GM12878 (cell line): ENCODE data around the gene GFAP. TPM values are rescaled to one million over a fixed set of nuclear protein-coding genes. Genes with fewer than 3 reads are reported as not detected.

Experiments used
- ATAC-seq: fragments of 200-7000 bp; cut with Tn5 transposase; 3 replicates; pipeline ENCODE4 v1.9.1; 2020; ENCODE audit warnings: mild to moderate bottlenecking, moderate library complexity
- BruUV-seq: library from RNA; stranded (reverse); fragments of 400-500 nt; replicated peaks from 2 replicates; lab custom pipeline; 2021; lab: Mats Ljungman, UMichigan
- CTCF ChIA-PET: fragments of 300-600 bp; sonication (Branson Sonifier 250); formaldehyde crosslinking; extraction: SDS; loops from one replicate; lab custom pipeline; 2021; ENCODE audit warnings: inconsistent platforms; lab: Yijun Ruan, JAX
- POLR2A ChIA-PET: fragments of 350-600 bp; formaldehyde crosslinking; extraction: SDS; loops from one replicate; lab custom pipeline; 2021; ENCODE audit warnings: inconsistent platforms; lab: Charles Lee
- RAD21 ChIA-PET: fragments of 300-600 bp; sonication (Branson Sonifier 250); formaldehyde crosslinking; loops from one replicate; lab custom pipeline; 2023; ENCODE audit warnings: antibody characterized with exemption; ENCODE audit not compliant: unreplicated experiment; lab: Charles Lee
- SMC1A ChIA-PET: fragments of 300-600 bp; sonication (Branson Sonifier 250); formaldehyde crosslinking; loops from one replicate; lab custom pipeline; 2023; ENCODE audit not compliant: unreplicated experiment, uncharacterized antibody; lab: Charles Lee
- DNase-seq: peaks from one replicate; pipeline ENCODE4 v3.0.0-alpha.2; 2011; ENCODE audit warnings: low read depth, low spot score
- FAIRE-seq: peaks from 3 replicates; lab custom pipeline; 2011; peaks lifted over from hg19 to GRCh38; lab: Jason Lieb, UNC
- H2AFZ ChIP-seq: 2 replicates; pipeline ENCODE4 v1.6.0; 2011; ENCODE audit warnings: low read depth, low read length, control low read depth; ENCODE audit not compliant: control insufficient read depth
- H3K27ac ChIP-seq: 2 replicates; pipeline ENCODE4 v1.5.1; 2011; ENCODE audit warnings: control low read depth; ENCODE audit not compliant: control insufficient read depth, insufficient read depth
- H3K27me3 ChIP-seq, 2 experiments: replicated peaks in 1 of 2; 2 replicates each; pipeline versions ENCODE4 v1.6.0 to v1.6.1; 2011; ENCODE audit warnings: low read length in 1 of 2; ENCODE audit not compliant: control insufficient read depth in 2 of 2, insufficient read depth in 2 of 2
- H3K36me3 ChIP-seq, 2 experiments: 2 replicates each; pipeline ENCODE4 v1.5.1; 2011; ENCODE audit warnings: low read length in 1 of 2; ENCODE audit not compliant: control insufficient read depth in 2 of 2, insufficient read depth in 2 of 2
- H3K4me1 ChIP-seq: 2 replicates; pipeline ENCODE4 v1.6.1; 2011; ENCODE audit warnings: mild to moderate bottlenecking, low read length, moderate library complexity, mixed read lengths; ENCODE audit not compliant: control insufficient read depth, insufficient read depth
- H3K4me2 ChIP-seq: 2 replicates; pipeline ENCODE4 v1.6.0; 2011; ENCODE audit warnings: control low read depth; ENCODE audit not compliant: control insufficient read depth, insufficient read depth
- H3K4me3 ChIP-seq: fragments of 200-600 bp; sonication (generic); 2 replicates; pipeline ENCODE4 v1.5.1; 2016
- H3K79me2 ChIP-seq: 2 replicates; pipeline ENCODE4 v1.6.0; 2011; ENCODE audit warnings: low read length; ENCODE audit not compliant: control insufficient read depth, insufficient read depth
- H3K9ac ChIP-seq: 2 replicates; pipeline ENCODE4 v1.8.0; 2011; ENCODE audit warnings: low read length, control low read depth, mixed read lengths; ENCODE audit not compliant: control insufficient read depth, insufficient read depth
- H3K9me3 ChIP-seq: replicated peaks from 3 replicates; pipeline ENCODE4 v1.5.1; 2011; ENCODE audit warnings: mild to moderate bottlenecking, low read length; ENCODE audit not compliant: control insufficient read depth, insufficient read depth
- H4K20me1 ChIP-seq: 2 replicates; pipeline ENCODE4 v1.6.0; 2011; ENCODE audit not compliant: control insufficient read depth, insufficient read depth
- ATF7 ChIP-seq: fragments of 450-650 bp; IDR thresholded peaks from 2 replicates; pipeline ENCODE4 v1.6.1; 2016; ENCODE audit warnings: low read depth, mild to moderate bottlenecking
- EED ChIP-seq: sonication (generic); IDR thresholded peaks from 2 replicates; pipeline ENCODE4 v1.6.1; 2016; ENCODE audit warnings: antibody characterized with exemption, low read depth
- EGR1 ChIP-seq, 2 experiments: IDR thresholded peaks; 1 replicate in 1 of 2; 2 replicates in 1 of 2; pipeline ENCODE4 v1.6.1; 2011 to 2012; ENCODE audit warnings: low read depth in 2 of 2, low read length in 2 of 2, borderline replicate concordance in 1 of 2, mild to moderate bottlenecking in 1 of 2, moderate library complexity in 1 of 2
- FOXK2 ChIP-seq: fragments of 450-650 bp; IDR thresholded peaks from 2 replicates; pipeline ENCODE4 v1.6.1; 2017; ENCODE audit warnings: mild to moderate bottlenecking, moderate library complexity
- IKZF1 ChIP-seq: fragments of 450-650 bp; conservative IDR thresholded peaks from 2 replicates; pipeline ENCODE4 v1.6.1; 2017; ENCODE audit warnings: antibody characterized with exemption, mild to moderate bottlenecking
- KDM1A ChIP-seq: fragments of 200-600 bp; sonication (generic); IDR thresholded peaks from 2 replicates; pipeline ENCODE4 v1.6.1; 2016; ENCODE audit warnings: borderline replicate concordance
- RAD21 ChIP-seq: IDR thresholded peaks from 2 replicates; pipeline ENCODE4 v1.6.1; 2011; ENCODE audit warnings: mild to moderate bottlenecking, low read depth, low read length, moderate library complexity; ENCODE audit not compliant: insufficient read depth
- RBBP5 ChIP-seq: fragments of 200-600 bp; sonication (generic); conservative IDR thresholded peaks from 2 replicates; pipeline ENCODE4 v1.6.1; 2016
- SREBF1 ChIP-seq: IDR thresholded peaks from 2 replicates; pipeline ENCODE4 v1.6.1; 2012; ENCODE audit warnings: mild to moderate bottlenecking, low read length
- SUZ12 ChIP-seq: fragments of 200-600 bp; sonication (generic); IDR thresholded peaks from one replicate; pipeline ENCODE4 v1.6.1; 2018; ENCODE audit warnings: antibody characterized with exemption, mild to moderate bottlenecking; ENCODE audit not compliant: unreplicated experiment
- TCF3 ChIP-seq: IDR thresholded peaks from 2 replicates; pipeline ENCODE4 v1.6.1; 2012; ENCODE audit warnings: low read depth, mild to moderate bottlenecking, low read length, borderline replicate concordance; ENCODE audit not compliant: insufficient read depth
- WRNIP1 ChIP-seq: IDR thresholded peaks from 2 replicates; pipeline ENCODE4 v1.6.1; 2011; ENCODE audit warnings: low read depth, low read length, improper control_type of control experiment, borderline replicate concordance
- WGBS: methylation state at CpG from one replicate; pipeline ENCODE4 v1.1.6; 2016; ENCODE audit warnings: low lambda C conversion rate; ENCODE audit not compliant: insufficient replicate concordance, insufficient coverage; ENCODE audit errors: missing lambda C conversion rate; 5-methylcytosine and 5-hydroxymethylcytosine counted together
- in situ Hi-C: fragments of 300-500 bp; cut with MboI; formaldehyde crosslinking; loops from 9 replicates; pipeline ENCODE4 v1.14.3; 2018; ENCODE audit warnings: mixed read lengths
- intact Hi-C: fragments of 100-400 bp; cut with micrococcal nuclease; formaldehyde crosslinking; loops from one replicate; pipeline ENCODE4 v1.14.2; 2022; ENCODE audit not compliant: unreplicated experiment
- polyA plus RNA-seq, 11 experiments: library from polyadenylated mRNA; depleted of rRNA in 4 of 11; unstranded in 6 of 11; stranded (reverse) in 5 of 11; fragments of >200 nt; fragmentation: Nextera tagmentation in 4 of 11; fragmentation: Illumina TruSeq in 1 of 11; extraction: Ambion mirVana in 4 of 11; extraction: Trizol in 1 of 11; gene quantifications; 1 replicate in 1 of 11; 2 replicates in 10 of 11; pipeline versions ENCODE4 v1.2.1 to v1.2.3, GENCODE V29; 2011 to 2016; ENCODE audit warnings: inconsistent platforms in 2 of 11, missing spikeins in 2 of 11, low read depth in 1 of 11
- total RNA-seq, 4 experiments: library from RNA; depleted of rRNA in 3 of 4; stranded (reverse); fragments of >200 nt in 3 of 4; fragmentation: Illumina TruSeq in 1 of 4; extraction: Trizol in 1 of 4; gene quantifications; 2 replicates each; pipeline versions ENCODE4 v1.2.1 to v1.2.3, GENCODE V29; 2013 to 2021
- TF ChIP-seq, protein P1 (sequence below): fragments of 450-650 bp; IDR thresholded peaks from 2 replicates; pipeline ENCODE4 v1.6.1; 2016; ENCODE audit warnings: mild to moderate bottlenecking
- TF ChIP-seq, protein P2 (sequence below): IDR thresholded peaks from 2 replicates; pipeline ENCODE4 v1.6.1; 2012; ENCODE audit warnings: low read depth, low read length, improper control_type of control experiment
- TF ChIP-seq, protein P3 (sequence below): fragments of 450-650 bp; conservative IDR thresholded peaks from 2 replicates; pipeline ENCODE4 v1.6.1; 2017; ENCODE audit warnings: mild to moderate bottlenecking, moderate library complexity

The GFAP gene
- total and polyA plus RNA-seq, 10 of the 15 experiments (the other 5 are each of a cell fraction or from before 2014, with no cell fraction given): 0.04 to 0.25 TPM; not detected in 8

DNA sequence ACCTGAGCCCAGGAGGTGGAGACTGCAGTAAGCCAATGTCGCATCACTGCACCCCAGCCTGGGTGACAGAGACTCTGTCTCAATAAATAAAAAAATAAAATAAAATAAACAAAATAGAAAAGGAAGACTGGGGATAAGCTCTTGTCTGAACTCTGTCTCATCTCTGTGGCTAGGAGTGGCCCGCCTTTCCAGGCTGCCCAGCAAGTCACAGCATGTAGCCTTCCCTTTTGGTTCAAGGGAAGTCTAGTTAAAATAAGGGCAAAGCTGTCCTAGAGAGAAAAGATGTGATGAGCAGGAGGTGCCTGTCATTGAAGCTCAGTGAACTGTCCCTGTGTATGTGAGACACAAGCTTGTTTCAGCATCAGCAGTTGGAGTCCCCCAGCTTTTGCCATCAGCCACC is 2.7 kb upstream of the GFAP start:
- SMC1A ChIA-PET: interaction anchor here (0.6 to 6.5 kb wide), 6 partner anchors 8 to 191 kb away, joined by 3 to 90 read pairs (median 3); no protein-coding TSS in a partner anchor
- 67% methylated on average over 2 of the region's 2 CpGs for WGBS
- Histone ChIP-seq H3K4me1 (peaks cover 12% of the 10 kb centered on the region), H3K9ac (no peak overlapping the region), H3K36me3 (no peaks in the 10 kb centered on the region), H3K4me2 (no peak overlapping the region), H3K9me3 (no peaks in the 10 kb centered on the region), H3K27me3 (peaks cover 0 to 3% of the 10 kb centered on the region in 2 experiments; a peak in 2 of 4 replicates), H3K79me2 (no peaks in the 10 kb centered on the region), H2AFZ (no peak overlapping the region), H4K20me1 (no peaks in the 10 kb centered on the region), H3K27ac (no peak overlapping the region), H3K4me3 (no peak overlapping the region)
- RAD21 ChIA-PET: interaction anchor here (1.1 to 4.6 kb wide), 3 partner anchors 15 to 217 kb away, joined by 3 to 82 read pairs (median 3); partner anchors contain the start of gene ACBD4
- BruUV-seq: no TSS peak
- FAIRE-seq: no peak
- in situ Hi-C loops (no loop called here), intact Hi-C loops (no loop called here)
- TF ChIP-seq, protein P1, sequence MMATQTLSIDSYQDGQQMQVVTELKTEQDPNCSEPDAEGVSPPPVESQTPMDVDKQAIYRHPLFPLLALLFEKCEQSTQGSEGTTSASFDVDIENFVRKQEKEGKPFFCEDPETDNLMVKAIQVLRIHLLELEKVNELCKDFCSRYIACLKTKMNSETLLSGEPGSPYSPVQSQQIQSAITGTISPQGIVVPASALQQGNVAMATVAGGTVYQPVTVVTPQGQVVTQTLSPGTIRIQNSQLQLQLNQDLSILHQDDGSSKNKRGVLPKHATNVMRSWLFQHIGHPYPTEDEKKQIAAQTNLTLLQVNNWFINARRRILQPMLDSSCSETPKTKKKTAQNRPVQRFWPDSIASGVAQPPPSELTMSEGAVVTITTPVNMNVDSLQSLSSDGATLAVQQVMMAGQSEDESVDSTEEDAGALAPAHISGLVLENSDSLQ: no peak
- no peak for TF ChIP-seq IKZF1
- no peak for TF ChIP-seq ATF7
- TF ChIP-seq SUZ12: no peak
- no peak for TF ChIP-seq EGR1 (IDR thresholded peaks at IDR 0.05; ENCODE audit: borderline replicate concordance in 1 of 2, low read depth in 2 of 2, low read length in 2 of 2)
- no peak for TF ChIP-seq WRNIP1
- no peak for TF ChIP-seq KDM1A
- TF ChIP-seq SREBF1: no peak
- no peak for TF ChIP-seq FOXK2
- TF ChIP-seq TCF3: no peak
- TF ChIP-seq, protein P2, sequence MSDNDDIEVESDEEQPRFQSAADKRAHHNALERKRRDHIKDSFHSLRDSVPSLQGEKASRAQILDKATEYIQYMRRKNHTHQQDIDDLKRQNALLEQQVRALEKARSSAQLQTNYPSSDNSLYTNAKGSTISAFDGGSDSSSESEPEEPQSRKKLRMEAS: no peak
- TF ChIP-seq RBBP5: no peak
- no peak for TF ChIP-seq EED
- TF ChIP-seq, protein P3, sequence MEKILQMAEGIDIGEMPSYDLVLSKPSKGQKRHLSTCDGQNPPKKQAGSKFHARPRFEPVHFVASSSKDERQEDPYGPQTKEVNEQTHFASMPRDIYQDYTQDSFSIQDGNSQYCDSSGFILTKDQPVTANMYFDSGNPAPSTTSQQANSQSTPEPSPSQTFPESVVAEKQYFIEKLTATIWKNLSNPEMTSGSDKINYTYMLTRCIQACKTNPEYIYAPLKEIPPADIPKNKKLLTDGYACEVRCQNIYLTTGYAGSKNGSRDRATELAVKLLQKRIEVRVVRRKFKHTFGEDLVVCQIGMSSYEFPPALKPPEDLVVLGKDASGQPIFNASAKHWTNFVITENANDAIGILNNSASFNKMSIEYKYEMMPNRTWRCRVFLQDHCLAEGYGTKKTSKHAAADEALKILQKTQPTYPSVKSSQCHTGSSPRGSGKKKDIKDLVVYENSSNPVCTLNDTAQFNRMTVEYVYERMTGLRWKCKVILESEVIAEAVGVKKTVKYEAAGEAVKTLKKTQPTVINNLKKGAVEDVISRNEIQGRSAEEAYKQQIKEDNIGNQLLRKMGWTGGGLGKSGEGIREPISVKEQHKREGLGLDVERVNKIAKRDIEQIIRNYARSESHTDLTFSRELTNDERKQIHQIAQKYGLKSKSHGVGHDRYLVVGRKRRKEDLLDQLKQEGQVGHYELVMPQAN: no peak
- no peak for TF ChIP-seq RAD21
- DNase-seq: no peak
- ATAC-seq: no peak
- POLR2A ChIA-PET: interaction anchor here (0.9 kb wide), 1 partner anchor 17 kb away, joined by 4 read pairs; no protein-coding TSS in a partner anchor
- CTCF ChIA-PET: interaction anchor here (1.0 to 6.9 kb wide), 7 partner anchors 8 to 280 kb away, joined by 3 to 156 read pairs (median 6); partner anchors contain the start of genes ACBD4, EFTUD2 and PLCD3
